ENCODE measurements around the gene PCAT6. TPM values are rescaled to one million over a fixed set of nuclear protein-coding genes. Genes with fewer than 3 reads are reported as not detected.

PCAT6 gene
- total RNA-seq, 4 donors from 2014 or later, result 3.4 to 5.1 (median 4.3) TPM

DNA sequence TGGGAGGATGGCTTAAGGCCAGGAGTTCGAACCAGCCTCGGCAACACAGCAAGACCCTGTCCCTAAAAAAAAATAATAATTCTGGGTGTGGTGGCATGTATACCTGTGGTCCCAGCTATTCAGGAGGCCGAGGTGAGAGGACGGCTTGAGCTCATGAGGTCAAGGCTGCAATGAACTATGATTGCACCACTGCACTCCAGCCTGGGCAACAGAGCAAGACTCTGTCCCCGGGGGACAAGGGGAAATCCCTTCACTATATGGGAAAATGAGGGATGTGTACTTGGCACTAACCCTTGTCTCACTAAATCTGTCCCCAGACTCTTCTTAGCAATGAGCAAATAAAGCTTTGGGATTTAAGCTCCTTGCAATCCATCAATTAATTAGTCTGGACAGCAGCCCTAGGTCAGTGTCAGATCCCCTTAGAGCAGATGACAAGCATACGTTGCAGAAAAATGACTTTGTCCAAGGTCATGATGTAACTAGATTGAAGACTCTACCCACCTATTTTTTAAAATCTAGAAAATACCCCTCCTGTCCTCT lies 11.9 kb upstream of the PCAT6 start:
- 74 to 79% methylated on average over 6 of the region's 6 CpGs for WGBS, 2 donors
- DNase-seq (ENCODE audit: low spot score in 2 of 2), result peak in 1 of 2 donors; percentile 36
- H3K4me3 ChIP-seq (ENCODE audit: low read depth, poor library complexity, severe bottlenecking), result no peak overlapping the region
- intact Hi-C loops (cut with DNase I; ENCODE audit: low total_unique reads), result loop anchor here (10.0 kb wide), 1 partner anchor 176 kb away; no protein-coding TSS in a partner anchor
- TF ChIP-seq, protein P1, sequence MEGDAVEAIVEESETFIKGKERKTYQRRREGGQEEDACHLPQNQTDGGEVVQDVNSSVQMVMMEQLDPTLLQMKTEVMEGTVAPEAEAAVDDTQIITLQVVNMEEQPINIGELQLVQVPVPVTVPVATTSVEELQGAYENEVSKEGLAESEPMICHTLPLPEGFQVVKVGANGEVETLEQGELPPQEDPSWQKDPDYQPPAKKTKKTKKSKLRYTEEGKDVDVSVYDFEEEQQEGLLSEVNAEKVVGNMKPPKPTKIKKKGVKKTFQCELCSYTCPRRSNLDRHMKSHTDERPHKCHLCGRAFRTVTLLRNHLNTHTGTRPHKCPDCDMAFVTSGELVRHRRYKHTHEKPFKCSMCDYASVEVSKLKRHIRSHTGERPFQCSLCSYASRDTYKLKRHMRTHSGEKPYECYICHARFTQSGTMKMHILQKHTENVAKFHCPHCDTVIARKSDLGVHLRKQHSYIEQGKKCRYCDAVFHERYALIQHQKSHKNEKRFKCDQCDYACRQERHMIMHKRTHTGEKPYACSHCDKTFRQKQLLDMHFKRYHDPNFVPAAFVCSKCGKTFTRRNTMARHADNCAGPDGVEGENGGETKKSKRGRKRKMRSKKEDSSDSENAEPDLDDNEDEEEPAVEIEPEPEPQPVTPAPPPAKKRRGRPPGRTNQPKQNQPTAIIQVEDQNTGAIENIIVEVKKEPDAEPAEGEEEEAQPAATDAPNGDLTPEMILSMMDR (IDR thresholded peaks at IDR 0.05), result no peak
- TF ChIP-seq POLR2A (IDR thresholded peaks at IDR 0.05), result no peak

DNA sequence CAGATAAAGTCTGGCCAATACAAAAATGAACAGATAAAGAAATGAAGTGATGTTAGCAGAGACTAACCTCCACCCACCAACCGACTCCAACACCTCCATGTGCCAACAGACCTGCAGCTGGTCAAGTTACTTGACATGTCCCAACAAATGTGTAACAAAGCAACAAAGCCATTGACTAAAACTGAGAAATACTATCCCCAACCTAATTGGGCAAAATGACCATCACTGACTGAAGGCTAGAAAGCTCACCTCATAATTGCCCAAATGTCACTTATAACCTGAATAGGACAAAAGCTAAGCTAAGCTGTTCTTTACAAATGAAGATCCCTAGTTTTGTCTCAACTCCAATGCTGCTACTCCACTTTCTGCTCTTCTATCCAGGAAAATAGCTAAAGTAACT lies 10.0 kb upstream of the PCAT6 start:
- WGBS, 2 donors, result 40 to 70% methylated on average over 1 of the region's 1 CpG
- no peak overlapping the region for H3K4me3 ChIP-seq (ENCODE audit: low read depth, poor library complexity, severe bottlenecking)
- intact Hi-C loops (cut with DNase I; ENCODE audit: low total_unique reads), result no loop called here
- no peak for DNase-seq (ENCODE audit: low spot score in 2 of 2)
- no peak for TF ChIP-seq POLR2A (IDR thresholded peaks at IDR 0.05)
- TF ChIP-seq, protein P1 (IDR thresholded peaks at IDR 0.05), result no peak

DNA sequence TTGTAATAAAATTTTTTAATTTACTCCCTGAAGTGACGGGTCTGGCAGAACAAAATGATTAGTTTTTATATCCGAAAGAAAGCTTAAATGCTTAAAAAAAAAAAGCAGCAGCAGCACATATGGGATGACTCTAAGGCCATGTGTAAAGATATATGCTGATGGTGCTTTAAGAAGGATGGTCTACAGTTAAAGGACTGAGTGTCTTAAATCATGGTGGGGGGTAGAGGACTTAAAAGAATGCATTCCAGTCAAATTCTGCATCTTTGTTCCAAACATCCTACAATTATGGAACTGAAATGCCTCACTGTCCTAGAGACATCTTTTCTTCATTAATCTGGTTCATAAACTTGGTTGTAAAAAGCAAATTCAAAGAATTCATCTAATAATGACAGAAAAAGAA lies 9.6 kb upstream of the PCAT6 start:
- no peak for DNase-seq (ENCODE audit: low spot score in 2 of 2)
- no peak for TF ChIP-seq POLR2A (IDR thresholded peaks at IDR 0.05)
- TF ChIP-seq, protein P1 (IDR thresholded peaks at IDR 0.05), result no peak
- intact Hi-C loops (cut with DNase I; ENCODE audit: low total_unique reads), result no loop called here
- no peak overlapping the region for H3K4me3 ChIP-seq (ENCODE audit: low read depth, poor library complexity, severe bottlenecking)
- 73 to 82% methylated on average over 2 of the region's 2 CpGs for WGBS, 2 donors

DNA sequence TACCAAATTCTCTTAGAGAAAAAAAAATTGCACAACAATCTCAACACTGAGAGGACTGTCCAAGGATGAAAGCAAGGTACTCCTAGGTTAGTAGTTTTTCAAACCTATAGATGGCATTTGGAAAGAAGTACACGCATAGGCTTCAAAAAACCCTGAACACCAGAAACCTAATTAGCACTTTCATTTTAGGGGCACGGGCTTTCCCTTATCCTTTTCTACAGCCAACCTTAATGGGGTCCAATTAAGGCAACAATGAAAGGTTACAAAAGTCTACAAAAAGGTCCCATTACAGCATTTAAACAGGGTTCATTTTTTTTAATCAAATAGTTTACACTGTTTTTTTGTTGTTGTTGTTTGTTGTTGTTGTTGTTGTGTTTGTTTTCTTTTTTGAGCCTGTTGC lies 8.7 kb upstream of the PCAT6 start:
- H3K4me3 ChIP-seq (ENCODE audit: low read depth, poor library complexity, severe bottlenecking), result no peak overlapping the region
- 71 to 80% methylated on average over 2 of the region's 2 CpGs for WGBS, 2 donors
- intact Hi-C loops (cut with DNase I; ENCODE audit: low total_unique reads), result no loop called here
- no peak for DNase-seq (ENCODE audit: low spot score in 2 of 2)
- TF ChIP-seq, protein P1 (IDR thresholded peaks at IDR 0.05), result no peak
- no peak for TF ChIP-seq POLR2A (IDR thresholded peaks at IDR 0.05)

DNA sequence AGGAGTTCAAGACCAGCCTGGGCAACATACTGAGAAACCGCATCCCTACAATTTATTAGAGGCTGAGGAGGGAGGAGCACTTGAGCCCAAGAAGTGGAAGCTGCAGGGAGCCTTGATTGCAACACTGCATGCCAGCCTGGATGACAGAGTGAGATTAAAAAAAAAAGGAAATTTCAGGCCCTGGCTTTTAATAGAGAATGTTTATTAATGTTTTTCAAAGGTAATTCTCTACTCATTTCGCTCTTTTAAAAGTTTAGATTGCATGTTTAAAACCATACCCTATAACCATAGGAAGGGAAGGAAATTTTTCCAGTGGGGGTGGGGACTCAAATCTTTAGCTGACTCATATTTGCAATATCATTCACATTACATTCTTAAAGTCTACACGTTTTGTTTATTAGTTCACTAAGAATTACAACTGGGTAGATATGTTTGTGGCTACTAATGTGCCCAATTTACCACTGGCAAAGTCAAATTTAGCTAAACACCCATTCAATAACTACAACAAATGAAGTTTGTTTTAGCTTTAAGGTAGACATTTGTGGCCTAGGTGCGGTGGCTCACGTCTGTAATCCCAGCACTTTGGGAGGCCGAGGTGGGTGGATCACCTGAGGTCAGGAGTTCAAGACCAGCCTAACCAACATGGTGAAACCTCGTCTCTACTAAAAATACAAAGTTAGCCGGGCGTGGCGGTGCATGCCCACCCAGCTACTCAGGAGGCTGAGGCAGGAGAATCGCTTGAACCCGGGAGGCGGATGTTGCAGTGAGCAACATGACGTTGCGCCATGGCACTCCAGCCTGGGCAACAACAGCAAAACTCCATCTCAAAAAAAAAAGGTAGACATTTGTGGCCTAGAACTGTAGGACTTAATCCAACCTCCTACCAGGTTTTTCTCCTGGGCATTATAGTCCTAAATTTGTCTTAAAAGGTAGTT lies 7.5 kb upstream of the PCAT6 start:
- WGBS, 2 donors, result 81 to 82% methylated on average over 15 of the region's 15 CpGs
- H3K4me3 ChIP-seq (ENCODE audit: low read depth, poor library complexity, severe bottlenecking), result no peak overlapping the region
- intact Hi-C loops (cut with DNase I; ENCODE audit: low total_unique reads), result no loop called here
- TF ChIP-seq POLR2A (IDR thresholded peaks at IDR 0.05), result no peak
- TF ChIP-seq, protein P1 (IDR thresholded peaks at IDR 0.05), result no peak
- peak in 1 of 2 donors; percentile 50 for DNase-seq (ENCODE audit: low spot score in 2 of 2)
